Left hindlimb (tissue), 1 donor: ENCODE measurements around the gene VEGFC.

Experiments used
- DNase-seq: peaks from one replicate; pipeline ENCODE4 v3.0.0-alpha.2; 2018

The VEGFC gene

DNA sequence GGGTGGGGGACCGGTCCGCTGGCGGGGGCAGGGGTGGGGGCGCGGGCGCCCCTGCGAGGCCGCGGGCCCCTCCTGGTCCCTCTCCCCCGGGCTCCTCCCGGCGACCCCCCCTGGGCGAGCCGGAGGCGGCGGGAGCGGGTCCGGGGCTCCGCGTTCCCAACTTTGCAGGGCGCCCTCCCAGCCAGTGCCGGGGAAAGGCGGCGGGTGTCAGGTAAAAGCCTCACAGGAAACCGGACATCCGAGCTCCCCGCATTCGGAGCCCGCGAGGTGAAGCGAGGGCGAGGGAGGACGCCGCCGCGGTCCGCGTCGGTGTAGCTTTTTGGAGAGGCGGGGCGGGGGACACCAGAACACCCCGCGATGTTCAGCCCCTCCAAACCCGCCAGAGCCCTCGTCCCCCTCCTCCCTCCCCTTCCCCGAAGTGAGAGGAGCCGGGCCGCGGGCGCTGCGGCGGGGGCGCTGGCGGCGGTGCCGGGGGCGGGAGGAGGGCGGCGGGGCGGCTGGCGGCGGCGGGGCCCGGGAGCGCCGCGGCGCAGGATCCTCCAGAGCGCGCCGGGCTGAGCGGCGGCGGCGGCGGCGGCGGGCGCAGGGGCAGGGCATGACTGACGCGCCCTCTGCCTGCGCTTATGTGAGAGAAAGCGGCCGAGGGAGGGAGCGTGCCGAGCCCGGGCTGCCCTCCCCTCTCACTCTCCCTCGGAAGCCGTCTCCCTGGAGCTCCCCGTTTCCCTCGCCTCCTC lies at the start of gene VEGFC:
Gene VEGFC (minus strand): TSS at position 597 of the 734 bp plus-strand sequence. CDS start 611 bp downstream, outside the sequence.
- DNase-seq = peak; percentile 67

GRCh38 chr4:176841711-176842112 lies 49.0 kb upstream of the VEGFC start:
- DNase-seq = no peak

GRCh38 chr4:176840166-176840565 lies 47.4 kb upstream of the VEGFC start:
- no peak for DNase-seq

- DNase-seq = no peak
Observed at GRCh38 chr4:176839656-176840055, 46.9 kb upstream of the VEGFC start.

DNA sequence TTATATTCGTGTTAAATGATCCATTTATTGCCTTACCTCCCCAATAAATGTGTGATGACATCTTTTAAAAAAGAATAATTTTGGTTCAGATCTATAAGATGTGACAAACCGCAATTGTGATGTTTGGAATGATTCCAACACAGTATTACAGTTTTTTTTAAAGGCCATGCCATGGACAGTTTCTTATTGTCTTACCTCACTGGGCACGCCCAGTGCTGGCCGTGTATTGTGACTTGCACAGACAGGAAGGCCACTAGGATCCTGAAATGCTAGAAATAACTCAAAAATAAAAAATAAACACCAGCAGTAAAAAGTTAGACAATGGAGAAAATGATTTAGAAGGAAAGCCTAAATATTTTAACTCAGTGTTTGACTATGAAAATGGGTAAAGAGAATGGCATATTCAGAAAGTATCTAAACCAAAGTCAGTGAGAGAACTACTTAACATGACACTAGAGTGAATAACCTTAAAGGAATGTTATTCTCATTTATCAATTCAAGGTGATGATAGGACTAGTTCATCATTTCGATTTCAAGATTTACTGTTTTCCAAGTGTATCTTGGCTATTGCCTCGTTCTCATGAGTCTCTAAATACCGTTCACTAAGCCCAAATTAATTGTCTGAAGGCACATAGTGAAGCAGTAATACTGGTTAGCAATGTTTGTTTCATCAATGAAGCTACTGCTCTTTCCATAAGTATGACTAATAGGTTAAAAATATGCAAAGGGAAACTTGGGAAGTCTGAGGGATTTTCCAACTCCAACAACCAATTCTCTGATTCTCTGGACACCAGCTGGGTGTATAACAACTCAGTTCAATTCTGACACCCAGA lies 46.1 kb upstream of the VEGFC start:
- no peak for DNase-seq

DNA sequence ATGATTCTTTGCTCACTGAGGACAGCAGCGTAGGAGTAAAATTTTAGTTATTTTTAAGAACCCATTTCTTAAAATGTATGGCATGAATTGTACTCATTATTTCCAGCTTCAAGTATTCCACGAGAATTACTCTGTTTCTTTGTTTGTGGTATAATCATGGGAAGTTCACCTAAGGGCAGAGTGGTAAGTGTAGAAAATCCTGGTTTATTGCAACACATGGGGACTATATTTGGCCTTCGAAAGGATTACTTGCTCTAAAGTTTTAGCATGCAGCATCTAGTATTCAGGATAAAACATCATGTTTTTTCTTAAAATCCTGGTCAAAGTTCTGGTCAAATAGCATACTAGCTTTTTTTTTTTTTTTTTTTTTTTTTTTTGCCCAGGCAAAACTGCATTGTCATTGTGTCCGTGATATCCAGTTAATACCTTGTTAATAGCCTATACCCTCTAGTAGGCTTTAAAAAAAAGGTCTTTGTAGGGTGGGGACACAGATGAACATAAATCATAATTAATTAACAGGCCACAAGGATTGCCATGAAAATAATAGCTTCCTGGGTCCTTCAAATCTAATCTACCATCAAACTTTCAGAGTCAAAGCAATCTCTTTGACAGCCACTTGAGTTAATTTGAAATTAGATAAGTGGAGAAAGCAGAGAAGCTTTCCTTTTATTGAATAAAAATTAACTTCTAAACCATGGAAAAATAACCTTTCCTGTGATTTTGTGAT lies 44.6 kb upstream of the VEGFC start:
- DNase-seq = no peak

DNA sequence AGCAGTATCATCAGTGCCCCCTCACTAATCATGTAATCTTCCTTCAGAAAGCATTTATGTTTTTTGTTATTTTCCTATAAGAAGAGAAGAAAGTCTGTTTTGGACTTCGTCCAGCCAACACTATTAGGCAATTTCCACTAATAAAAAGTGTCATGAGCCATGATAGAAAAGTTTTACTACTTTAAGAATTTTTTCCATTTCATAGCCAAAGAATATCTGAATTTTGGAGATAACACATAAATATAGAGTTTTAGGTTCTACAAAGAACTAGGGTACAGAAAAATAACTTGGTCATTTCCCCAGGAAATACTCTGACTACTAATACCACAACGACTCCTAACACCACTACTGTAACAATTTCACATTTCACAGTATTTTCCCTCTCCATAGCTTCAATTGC lies 41.8 kb upstream of the VEGFC start:
- no peak for DNase-seq

DNA sequence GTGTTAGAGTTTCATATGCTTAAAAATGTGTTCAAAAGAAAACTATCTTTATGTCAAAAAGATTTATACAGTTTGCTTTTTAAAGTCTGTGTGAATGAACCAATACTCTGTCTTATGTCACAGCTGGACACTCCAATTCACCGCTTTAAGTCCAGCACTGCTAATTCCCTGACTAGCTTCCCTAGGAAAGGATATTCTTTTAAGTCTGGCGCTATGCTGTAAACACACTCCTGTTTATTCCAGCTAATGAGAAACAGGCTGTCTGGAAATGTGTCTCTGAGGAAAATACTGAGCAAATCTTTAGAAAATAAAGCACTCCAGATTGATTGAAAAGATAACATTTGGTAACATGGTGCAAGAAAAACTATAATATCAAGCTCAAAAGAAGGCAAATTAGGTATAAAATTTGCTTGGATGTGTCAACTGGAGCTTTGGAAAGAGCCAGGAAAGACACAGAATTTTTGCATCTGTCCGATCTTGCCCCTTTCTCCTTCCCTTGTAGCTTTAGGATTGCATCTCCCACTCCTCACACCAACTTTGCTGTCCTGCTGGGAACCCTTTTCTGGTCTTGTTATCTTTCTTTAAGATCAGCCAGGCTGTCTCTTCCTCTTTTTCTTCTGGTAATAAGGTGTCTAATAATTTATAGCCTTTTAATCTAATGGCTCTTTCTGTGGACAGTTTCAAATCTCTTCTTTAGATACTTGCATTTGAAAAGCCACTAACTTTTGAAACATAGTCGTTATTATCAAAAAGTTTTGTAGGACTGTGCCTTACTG lies 40.9 kb upstream of the VEGFC start:
- DNase-seq = no peak

GRCh38 chr4:176830971-176831370 lies 38.2 kb upstream of the VEGFC start:
- DNase-seq = no peak

DNA sequence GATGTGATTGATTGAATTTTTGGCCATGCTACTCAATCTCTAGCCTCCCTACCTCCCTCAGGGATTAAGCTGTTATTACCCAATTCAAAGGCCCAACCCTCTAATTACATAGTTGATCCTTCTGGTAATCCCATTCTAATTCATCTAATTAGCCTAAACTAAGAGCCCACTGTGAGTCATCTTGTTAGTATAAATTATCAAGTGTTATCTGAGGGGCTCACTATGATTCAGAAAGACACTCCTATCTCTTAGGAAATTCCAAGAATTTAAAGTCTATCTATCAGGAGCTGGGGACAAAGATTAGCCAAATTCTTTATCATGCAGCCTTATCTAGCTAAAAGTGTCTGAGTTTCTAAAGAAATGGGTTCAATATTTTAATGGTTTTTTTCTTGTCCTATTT lies 32.9 kb upstream of the VEGFC start:
- no peak for DNase-seq

- no peak for DNase-seq
Observed at GRCh38 chr4:176824645-176825366, 32.1 kb upstream of the VEGFC start.

GRCh38 chr4:176818531-176818930 lies 25.8 kb upstream of the VEGFC start:
- DNase-seq = no peak

DNA sequence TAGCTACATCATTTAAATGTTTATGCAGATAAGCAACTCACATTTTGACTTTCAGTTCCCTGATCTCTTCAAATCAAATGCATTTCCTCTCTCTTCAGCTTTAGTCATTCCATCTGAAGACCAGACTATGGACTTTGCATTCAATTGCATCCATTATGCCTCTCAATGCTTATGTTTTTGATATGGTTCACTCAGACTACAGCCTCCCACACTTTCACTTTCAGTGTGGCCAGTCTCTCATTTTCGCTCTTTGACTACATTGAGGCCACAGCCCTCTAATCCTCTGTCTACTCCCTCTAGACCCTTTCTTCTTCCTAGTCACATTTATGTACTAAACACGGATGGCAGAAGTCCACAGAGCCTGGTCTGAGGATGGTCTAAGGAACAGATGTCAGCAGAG lies 24.5 kb upstream of the VEGFC start:
- no peak for DNase-seq

DNA sequence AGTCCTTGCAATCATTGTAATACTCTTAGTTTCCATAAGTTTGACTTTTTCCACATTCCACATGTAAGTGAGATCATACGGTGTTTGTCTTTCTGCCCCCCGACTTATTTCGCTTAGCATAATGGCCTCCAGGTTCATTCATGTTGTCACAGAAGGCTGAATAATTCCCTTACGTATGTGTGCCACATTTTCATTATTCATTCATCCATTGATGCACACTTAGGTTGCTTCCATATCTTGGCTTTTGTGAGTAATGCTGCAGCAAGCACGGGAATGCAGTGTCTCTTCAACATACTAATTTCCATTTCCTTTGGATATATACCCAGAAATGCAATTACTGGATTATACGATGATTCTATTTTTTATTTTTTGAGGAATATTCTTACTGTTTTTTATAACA lies 22.0 kb upstream of the VEGFC start:
- no peak for DNase-seq

DNA sequence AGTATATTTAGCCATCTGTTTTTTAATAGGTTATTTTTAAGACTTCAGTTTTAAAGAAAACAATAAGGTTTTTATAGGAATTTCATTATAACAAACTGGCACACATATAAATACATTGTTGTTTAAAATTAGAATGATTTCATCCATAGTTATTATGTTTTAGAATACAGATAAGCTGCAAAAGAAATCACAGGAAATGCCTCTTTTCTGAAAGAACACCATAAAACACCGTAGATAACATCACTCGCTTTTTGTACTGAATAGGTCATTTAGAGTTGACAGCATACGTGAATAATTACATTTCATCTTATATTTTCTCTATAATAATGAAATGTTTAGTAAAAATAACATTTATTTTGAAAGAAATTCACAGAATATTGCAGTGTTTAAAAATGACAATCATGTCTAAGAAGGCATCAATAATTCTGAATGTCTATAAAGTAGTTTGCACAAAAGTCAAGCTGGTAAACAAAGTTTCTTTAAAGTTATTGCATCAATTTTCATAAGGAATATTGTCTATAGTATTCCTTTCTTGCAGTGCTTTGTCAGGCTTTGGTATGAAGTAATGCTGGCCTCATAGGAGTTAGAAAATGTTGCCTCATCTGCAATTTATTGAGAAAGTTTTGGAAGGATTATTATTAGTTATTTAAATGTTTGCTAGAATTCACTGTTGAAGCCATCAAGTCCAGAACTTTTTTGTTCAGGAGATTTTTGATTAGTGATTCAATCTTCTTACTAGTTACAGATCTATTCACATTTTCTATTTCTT lies 17.9 kb upstream of the VEGFC start:
- DNase-seq = no peak

- DNase-seq = no peak
Observed at GRCh38 chr4:176806778-176807375, 14.2 kb upstream of the VEGFC start.

DNA sequence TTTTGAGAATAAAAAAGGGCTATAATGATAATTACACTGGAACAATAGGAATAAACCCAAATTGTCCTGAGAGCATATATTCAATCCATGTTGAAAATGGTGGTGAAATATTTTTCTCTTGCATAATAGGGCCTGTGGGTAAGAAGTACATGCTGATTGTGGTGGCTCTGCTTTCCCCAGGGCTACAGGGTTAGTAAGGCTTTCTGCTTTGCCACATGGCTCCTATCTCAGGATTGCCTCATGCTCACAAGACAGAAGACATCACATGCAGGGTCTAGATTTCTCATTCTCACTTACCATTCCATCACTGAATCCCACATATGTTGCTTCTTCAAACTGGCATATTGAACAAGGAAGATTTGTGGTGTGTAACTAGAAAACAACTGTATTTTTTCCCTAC lies 12.4 kb upstream of the VEGFC start:
- no peak for DNase-seq

- DNase-seq = no peak
Observed at GRCh38 chr4:176800891-176801534, 8.3 kb upstream of the VEGFC start.

GRCh38 chr4:176799653-176800052 lies 6.9 kb upstream of the VEGFC start:
- DNase-seq = no peak

DNA sequence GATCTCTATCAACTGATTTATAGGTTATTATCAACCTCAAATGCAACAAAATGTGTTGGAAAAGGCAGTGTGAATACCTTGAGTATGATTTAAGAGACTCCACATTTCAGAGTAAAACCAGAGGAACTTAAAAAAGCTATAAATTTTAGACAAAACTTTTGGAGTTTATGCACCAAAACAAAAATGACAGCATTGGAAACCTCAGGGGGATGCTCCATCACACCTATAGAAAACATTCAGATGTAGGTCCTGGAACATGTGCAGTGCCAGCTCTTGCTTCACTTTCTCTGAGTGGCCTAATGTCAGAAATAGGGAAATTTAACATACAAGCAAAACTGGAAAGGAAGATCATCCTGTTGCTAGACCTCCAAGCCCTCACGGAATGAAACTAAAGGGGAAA lies 5.8 kb upstream of the VEGFC start:
- DNase-seq = no peak
